ENCODE data around the gene CFAP65.

Gene CFAP65

GRCh38 chr2:219060821-219061791, 19.8 kb upstream of the CFAP65 start, which contains the start of gene IHH:
IHH (minus strand) TSS chr2:219060921; CDS start chr2:219060467, 454 bp downstream.
- DNase-seq, result no peak

- DNase-seq, result no peak
Observed at GRCh38 chr2:219059725-219060682, 18.7 kb upstream of the CFAP65 start.

- no peak for DNase-seq
Observed at GRCh38 chr2:219059375-219059724, 18.0 kb upstream of the CFAP65 start.

- DNase-seq, result no peak
Observed at GRCh38 chr2:219058541-219059374, 17.4 kb upstream of the CFAP65 start.

- DNase-seq, result peak; percentile 64 to 78
Observed at GRCh38 chr2:219057709-219058540, 16.6 kb upstream of the CFAP65 start.

- no peak for DNase-seq
Observed at GRCh38 chr2:219056896-219057708, 15.8 kb upstream of the CFAP65 start.

- DNase-seq, result no peak
Observed at GRCh38 chr2:219056176-219056895, 15.0 kb upstream of the CFAP65 start.

GRCh38 chr2:219054956-219055903, 13.9 kb upstream of the CFAP65 start:
- no peak for DNase-seq

GRCh38 chr2:219049282-219049681, 8.0 kb upstream of the CFAP65 start:
- DNase-seq, result no peak

GRCh38 chr2:219045937-219046550, 4.7 kb upstream of the CFAP65 start:
- DNase-seq, result no peak

- no peak for DNase-seq
Observed at GRCh38 chr2:219042750-219043149, 1.4 kb upstream of the CFAP65 start.

GRCh38 chr2:219042157-219042556, 841 bp upstream of the CFAP65 start:
- DNase-seq, result no peak

- no peak for DNase-seq
Observed at GRCh38 chr2:219038600-219038999, 2.7 kb downstream of the CFAP65 start.

GRCh38 chr2:219037783-219038499, 3.4 kb downstream of the CFAP65 start:
- no peak for DNase-seq

- no peak for DNase-seq
Observed at GRCh38 chr2:219035942-219036341, 5.4 kb downstream of the CFAP65 start.

GRCh38 chr2:219034823-219035222, 6.5 kb downstream of the CFAP65 start:
- DNase-seq, result no peak

- DNase-seq, result no peak
Observed at GRCh38 chr2:219032051-219032745, 9.1 kb downstream of the CFAP65 start.

All from NCI-H2081 (cell line).